GM18508 (cell line): ENCODE data around the gene CPTP.

ENCODE experiments used
- ATAC-seq: cut with Tn5 transposase; IDR thresholded peaks from one replicate; pipeline ENCODE4 v1.9.1; 2021; ENCODE audit warnings: moderate number of reproducible peaks; ENCODE audit not compliant: insufficient read depth, unreplicated experiment

The CPTP gene

DNA sequence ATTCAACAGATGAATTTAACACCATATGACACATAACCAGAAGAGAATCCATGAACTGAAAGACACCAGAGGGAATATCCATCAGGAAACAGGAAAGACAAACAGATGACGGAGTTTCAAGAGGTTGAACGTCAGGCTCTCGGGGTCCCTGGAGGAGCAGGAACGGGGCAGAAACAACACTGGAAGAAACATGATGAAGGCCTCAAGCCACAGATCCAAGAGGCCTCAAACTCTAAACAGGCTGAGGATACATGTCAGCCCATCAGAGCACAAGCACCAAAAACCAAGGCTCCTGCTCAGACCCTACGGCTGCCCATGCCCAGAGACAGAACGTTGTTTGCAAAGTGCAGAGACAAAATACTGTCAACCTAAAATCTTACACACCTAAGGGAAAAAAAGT lies 7.2 kb upstream of the CPTP start:
- ATAC-seq, result no peak

DNA sequence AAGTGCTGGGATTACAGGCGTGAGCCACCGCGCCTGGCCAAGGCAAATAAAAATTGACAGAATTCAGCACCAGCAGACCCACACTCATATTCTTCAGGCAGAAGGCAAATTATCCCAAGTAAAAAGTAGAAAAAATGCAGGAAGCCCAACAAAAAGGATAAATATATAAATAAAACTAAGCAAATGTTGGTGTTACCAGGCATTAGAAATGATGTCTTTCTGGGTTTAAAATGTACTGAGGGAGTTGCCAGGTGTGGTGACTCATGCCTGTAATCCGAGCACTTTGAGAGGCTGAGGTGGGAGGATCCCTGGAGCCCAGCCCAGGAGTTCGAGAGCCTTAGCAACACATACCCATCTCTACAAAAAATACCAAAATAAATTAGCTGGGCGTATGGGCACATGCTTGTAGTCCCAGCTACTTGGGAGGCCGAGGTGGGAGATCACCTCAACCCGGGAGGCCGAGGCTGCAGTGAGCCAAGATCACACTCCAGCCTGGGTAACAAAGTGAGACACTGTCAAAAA lies 6.4 kb upstream of the CPTP start:
- ATAC-seq, result no peak

DNA sequence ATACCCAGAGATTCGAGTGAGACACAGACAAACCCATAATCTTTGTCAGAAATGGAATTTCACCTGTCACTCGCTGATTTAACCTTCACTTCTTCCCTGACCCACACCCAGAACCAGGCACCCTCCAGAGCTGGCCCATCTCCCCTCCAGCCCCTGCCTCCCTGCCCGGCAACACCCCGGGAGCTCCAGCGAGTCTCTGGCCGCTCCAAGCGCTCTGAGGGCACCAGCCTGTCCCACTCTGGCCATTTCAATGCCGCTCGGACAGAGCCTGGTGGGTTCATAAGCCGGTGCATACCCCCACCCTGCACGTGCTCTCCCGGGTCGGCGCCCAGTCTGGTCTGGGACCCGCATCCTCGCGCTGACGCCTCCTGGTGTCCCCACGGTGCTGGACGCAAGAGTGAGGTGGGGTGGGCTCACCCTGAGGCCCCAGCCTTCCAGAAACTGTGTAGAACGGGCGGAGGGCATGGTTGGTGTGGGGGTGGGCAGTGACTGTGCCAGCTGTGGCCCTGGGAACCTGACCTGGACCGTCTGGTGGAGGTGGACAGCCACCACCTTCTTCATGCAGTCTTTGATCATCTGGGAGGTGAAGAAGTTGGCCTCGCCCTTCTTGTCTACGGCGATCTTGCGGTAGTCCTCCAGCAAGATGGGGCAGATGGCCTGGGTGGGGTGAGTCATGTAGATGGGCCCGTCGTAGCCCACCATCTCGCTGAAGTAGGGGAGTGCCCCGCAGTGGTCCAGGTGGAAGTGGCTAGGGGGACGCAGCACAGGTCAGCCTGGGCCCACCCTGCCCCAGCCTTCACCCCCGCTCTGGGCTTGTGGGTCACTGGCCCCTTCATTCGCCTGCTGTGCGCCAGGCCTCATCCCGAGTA lies 5.6 kb upstream of the CPTP start:
- no peak for ATAC-seq

DNA sequence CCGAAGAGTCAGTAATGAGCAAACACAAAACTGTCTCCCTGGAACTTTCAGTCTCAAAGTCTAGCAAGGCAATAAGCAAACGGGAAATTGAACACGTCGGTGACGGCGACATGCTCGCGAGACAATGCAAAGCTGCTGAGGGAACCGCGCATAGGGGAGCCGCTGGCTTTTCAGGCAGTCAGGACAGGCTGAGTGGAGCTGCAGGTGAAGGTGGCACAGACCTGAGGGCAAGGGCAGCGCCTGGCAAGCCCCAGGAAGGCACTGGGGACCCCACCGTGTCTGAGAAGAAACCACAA lies 5.0 kb upstream of the CPTP start:
- ATAC-seq, result no peak

DNA sequence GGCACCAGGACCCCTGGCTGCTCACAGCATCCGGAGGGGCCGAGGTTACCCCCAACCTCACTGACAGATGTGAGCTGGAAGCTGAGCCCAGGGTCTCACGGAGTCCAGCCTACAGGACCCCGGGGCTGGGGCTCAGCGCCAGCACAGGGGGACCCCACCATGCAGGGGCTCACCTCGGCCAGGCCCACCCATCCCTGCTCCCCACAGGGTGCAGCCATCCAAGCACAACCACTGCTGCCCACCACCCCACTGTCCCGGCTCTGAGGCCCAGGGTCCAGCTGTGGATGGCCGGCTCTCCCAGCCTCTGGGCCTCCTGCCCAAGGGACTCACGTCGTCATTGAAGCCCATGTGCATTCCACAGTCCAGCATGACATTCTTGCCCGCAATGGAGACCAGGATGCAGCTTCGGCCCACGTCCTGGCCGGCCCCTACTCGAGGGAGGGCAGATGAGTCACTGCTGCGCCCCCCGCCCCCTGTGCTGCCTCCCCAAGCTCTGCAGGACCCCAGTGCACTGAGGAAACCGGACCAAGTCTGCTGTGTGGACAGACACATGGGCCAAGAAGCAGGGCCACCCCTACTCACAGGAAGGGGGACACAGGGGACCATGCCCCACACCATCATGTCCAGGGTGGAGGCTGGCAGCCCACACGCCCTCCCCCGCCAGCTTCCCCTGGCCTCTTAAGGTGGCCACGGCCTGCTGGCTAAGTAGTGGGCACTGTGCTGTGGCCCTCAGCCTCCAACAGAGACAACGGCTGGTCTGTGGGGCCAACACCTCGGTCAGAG lies 3.7 kb upstream of the CPTP start:
- ATAC-seq, result no peak

DNA sequence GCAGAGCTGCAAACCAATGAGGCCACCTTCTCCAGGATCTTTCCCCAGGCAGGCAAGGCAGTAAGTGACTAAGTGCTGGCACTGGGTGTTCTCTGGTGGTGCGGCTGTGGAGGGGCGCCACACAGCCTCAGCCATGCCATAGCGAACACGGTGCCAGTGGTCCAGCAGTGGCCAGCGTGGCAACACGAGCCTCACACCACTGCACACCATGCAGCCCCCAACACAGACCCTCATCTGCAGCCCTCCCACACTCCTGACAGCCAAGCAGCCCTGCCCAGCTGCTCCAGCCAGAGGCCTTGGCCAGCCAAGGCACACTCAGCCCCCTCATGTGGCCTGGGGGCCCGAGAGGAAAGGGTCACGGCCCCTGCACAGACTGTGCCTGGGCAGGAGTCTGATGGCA lies 3.1 kb upstream of the CPTP start:
- ATAC-seq, result no peak

DNA sequence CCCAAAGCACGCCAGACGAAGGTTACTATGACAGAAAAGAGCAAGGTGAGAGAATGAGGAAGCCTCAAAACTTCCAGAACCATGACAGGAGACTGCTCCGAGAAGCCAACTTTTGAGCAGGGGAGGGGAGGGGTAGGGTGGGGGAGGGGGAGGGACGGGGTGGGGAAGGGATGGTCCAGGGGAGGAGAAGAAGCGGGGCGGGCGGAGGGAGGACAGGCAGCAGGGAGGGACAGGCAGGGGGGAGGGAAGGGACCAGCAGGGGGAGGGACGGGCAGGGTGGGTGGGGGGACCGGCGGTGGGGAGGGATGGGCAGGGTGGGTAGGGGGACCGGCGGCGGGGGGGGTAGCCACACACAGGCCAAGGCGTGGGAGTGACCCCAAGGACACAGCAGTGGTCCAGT lies 2.2 kb upstream of the CPTP start:
- no peak for ATAC-seq

DNA sequence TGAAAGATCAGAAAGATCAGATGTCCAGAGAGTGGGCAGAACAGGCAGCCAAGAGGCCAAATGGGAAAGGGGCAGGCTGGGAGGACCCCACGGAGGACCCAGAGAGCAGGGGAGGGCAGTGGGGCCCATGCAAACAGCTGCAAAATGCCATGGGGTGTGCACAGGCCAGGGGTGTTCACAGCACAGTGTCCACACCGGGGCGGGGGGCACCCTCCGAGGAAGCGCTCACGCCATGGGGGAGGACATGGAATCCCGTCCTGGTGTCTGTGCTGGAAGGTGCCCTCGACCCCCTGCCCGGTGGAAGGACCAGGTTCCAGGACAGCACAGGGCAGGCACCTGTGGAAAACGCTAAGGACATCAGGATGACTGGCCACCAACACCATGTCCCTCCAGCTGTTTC lies 1.6 kb upstream of the CPTP start:
- no peak for ATAC-seq

DNA sequence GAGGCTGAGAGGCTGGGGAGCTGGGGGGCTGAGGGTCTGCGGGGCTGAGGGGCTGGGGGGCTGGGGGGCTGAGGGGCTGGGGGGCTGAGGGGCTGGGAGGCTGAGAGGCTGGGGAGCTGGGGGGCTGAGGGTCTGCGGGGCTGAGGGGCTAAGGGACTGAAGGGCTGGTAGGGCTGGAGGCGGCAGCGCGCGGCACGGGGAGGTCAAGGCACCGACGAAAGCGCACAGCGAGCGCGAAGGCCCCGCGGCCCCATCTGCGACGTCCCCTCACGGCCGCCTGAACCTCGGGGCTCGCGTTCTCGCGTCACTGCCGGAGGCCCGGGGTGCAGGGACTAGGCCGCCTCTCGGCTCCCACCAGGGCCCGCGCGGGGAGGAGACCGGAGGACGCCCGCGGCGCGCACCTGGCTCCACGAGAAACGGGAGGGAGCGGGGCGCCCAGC lies 498 bp upstream of the CPTP start:
- ATAC-seq, result no peak

DNA sequence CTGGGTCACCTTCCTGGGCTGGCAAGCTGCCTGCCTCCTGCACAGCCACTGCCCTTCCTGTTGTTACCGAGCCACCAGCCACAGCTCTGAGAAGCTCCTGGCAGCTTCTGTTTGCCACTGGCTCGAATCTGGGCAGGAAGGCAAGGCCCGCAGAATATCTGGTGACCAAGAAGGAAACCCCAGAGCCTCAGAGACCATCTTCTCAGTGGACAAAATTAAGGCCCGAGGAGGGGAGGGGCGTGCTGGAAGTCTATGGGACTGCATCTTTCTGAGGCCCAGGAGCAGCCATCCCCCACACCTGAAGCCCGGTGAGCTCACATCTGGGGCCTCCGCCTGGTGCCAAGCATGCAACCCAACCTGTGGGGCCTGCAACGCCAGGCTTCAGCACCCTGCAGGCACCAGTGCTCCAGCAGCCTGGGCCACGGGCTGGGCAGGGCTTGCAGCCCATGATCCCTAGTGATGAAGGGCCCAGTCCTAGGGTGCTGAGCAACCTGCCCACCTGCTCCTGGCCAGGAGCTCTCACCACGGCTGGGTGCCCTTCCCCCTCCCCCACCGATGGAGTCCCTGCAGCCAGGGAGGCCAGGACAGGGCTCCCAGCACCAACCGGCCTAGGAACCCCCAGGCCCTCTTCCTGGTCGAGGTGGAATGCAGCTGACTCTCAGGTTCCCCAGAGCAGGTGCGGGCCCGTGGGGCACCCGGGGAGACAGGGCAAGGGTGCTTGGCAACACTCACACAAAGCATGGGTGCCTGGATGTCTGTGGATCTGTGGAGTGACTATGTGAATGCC lies 879 bp downstream of the CPTP start:
- ATAC-seq, result no peak

DNA sequence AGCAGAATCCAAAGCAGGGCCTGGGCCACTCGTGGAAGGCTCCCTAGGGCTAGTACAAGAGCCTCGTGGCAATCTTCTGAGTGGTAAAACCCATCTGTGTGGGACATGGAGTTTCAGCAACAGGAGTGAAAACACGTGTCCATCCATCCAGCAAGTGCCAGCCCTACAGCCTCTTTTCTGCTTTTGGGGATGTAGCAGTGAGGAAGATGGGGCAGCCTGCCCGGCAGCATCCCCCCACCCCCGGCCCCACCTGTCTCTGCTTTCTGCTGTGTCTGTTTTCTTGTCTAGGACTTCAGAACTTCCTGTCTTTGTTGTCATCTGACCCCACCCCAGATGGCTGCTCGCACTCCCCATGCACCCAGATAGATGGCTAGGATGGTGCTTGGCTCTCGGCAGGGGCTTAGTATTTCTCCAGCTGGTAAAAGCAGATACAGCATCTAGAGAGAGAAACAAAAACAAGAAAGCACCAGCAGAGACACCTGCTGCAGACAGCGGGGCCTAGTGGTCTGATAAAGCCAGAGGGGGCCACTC lies 1.5 kb downstream of the CPTP start:
- ATAC-seq, result no peak

DNA sequence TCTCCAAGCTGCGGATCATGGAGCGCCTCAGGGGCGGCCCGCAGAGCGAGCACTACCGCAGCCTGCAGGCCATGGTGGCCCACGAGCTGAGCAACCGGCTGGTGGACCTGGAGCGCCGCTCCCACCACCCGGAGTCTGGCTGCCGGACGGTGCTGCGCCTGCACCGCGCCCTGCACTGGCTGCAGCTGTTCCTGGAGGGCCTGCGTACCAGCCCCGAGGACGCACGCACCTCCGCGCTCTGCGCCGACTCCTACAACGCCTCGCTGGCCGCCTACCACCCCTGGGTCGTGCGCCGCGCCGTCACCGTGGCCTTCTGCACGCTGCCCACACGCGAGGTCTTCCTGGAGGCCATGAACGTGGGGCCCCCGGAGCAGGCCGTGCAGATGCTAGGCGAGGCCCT lies 2.7 kb downstream of the CPTP start:
- no peak for ATAC-seq

DNA sequence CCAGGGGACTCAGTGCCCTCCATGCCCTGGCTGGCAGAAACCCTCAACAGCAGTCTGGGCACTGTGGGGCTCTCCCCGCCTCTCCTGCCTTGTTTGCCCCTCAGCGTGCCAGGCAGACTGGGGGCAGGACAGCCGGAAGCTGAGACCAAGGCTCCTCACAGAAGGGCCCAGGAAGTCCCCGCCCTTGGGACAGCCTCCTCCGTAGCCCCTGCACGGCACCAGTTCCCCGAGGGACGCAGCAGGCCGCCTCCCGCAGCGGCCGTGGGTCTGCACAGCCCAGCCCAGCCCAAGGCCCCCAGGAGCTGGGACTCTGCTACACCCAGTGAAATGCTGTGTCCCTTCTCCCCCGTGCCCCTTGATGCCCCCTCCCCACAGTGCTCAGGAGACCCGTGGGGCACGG lies 3.7 kb downstream of the CPTP start:
- no peak for ATAC-seq

DNA sequence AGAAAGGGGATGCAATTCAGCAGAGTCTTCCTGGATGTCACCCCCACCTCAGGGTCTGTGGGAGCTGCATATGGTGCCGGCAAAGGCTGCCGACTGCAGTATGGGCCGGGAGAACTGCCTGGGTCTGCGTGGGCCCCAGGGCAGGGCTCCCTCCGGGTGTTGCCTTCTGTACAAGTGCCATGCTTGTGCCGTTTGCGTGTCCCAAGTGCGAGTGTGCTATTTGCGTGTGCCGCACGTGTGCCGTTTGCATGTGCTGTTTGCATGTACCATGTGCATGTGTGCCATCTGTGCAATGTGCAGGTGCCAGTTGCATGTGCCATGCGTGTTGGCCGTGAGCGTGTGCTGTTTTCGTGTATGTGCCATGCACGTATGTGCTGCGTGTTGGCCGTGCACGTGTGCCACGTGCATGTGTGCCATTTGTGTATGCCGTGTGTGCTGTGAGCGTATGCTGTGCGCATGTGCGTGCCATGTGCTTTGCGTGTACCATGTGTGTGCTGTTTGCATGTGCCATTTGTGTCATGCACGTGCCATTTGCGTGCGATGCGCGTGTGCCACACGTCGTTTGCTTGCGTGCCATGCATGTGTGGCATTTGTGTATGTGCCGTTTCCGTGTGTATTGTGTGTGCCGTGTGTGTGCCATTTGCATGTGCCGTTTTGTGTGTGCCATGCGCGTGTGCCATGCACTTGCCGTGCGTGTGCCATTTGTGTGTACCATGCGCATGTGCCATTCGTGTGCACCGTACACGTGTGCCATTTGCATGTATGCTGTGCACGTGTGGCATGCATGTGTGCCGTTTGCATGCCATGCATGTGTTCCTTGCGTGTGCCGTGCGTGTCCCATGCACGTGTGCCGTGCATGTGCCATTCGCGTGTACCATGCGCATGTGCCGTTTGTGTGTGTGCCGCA lies 5.0 kb downstream of the CPTP start:
- no peak for ATAC-seq

DNA sequence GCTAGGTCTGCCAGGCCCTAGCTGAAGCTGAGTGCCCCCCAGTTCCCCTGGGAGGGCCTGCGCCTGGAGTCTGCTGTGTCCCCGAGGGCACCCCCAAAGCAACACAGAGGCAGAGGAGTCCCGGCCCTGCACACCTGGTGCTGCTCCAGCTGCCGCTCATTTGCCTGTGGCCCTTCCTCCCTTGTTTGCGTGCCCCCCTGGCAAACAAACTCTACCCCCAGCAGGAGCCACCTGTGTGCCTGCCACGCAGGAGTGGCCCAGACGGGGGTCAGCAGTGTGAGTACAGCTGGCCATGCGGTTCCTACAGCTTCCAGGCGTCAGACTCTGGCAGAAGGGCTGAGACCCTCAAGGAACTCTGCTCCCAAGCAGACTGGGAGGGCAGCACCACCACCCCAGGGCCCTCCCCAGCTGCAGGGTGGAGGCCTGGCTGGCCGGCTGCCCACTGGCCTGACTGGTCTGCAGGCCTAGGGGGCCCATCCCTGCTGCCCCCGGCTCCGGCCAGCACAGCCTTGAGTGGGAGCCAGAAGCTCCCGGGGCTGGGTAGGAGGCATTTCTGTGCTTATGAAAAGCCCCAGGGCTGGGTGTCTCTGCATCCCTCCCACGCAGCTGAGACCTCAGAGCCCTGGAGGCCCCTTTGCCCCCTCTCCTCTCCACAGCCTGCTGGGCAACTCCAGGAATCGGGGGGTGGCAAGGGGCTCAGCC lies 5.9 kb downstream of the CPTP start:
- no peak for ATAC-seq

DNA sequence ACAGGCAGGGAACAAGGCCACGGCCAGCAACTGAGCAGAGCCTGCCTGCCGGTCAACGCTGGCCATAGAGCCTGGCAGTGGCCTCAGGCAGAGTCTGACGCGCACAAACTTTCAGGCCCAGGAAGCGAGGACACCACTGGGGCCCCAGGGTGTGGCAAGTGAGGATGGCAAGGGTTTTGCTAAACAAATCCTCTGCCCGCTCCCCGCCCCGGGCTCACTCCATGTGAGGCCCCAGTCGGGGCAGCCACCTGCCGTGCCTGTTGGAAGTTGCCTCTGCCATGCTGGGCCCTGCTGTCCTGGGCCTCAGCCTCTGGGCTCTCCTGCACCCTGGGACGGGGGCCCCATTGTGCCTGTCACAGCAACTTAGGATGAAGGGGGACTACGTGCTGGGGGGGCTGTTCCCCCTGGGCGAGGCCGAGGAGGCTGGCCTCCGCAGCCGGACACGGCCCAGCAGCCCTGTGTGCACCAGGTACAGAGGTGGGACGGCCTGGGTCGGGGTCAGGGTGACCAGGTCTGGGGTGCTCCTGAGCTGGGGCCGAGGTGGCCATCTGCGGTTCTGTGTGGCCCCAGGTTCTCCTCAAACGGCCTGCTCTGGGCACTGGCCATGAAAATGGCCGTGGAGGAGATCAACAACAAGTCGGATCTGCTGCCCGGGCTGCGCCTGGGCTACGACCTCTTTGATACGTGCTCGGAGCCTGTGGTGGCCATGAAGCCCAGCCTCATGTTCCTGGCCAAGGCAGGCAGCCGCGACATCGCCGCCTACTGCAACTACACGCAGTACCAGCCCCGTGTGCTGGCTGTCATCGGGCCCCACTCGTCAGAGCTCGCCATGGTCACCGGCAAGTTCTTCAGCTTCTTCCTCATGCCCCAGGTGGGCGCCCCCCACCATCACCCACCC lies 6.7 kb downstream of the CPTP start, which contains the start of gene TAS1R3:
TSS of gene TAS1R3 (plus strand) at position 213 of the 898 bp plus-strand sequence. CDS start at position 279, 66 bp downstream.
- no peak for ATAC-seq

DNA sequence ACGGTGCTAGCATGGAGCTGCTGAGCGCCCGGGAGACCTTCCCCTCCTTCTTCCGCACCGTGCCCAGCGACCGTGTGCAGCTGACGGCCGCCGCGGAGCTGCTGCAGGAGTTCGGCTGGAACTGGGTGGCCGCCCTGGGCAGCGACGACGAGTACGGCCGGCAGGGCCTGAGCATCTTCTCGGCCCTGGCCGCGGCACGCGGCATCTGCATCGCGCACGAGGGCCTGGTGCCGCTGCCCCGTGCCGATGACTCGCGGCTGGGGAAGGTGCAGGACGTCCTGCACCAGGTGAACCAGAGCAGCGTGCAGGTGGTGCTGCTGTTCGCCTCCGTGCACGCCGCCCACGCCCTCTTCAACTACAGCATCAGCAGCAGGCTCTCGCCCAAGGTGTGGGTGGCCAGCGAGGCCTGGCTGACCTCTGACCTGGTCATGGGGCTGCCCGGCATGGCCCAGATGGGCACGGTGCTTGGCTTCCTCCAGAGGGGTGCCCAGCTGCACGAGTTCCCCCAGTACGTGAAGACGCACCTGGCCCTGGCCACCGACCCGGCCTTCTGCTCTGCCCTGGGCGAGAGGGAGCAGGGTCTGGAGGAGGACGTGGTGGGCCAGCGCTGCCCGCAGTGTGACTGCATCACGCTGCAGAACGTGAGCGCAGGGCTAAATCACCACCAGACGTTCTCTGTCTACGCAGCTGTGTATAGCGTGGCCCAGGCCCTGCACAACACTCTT lies 7.6 kb downstream of the CPTP start:
- no peak for ATAC-seq
